Tibial nerve (tissue), 4 donors: ENCODE results near the gene WSB2. TPM values are rescaled to one million over a fixed set of nuclear protein-coding genes. Genes with fewer than 3 reads are reported as not detected.

ENCODE experiments used
- DNase-seq, 2 donors: peaks; one replicate each; pipeline ENCODE4 v3.0.0-alpha.2; 2019; ENCODE audit warnings: low spot score in 2 of 2
- H3K27ac ChIP-seq, 4 donors: fragments of 200-600 bp; sonication (generic) in 3 of 4; one replicate each; pipeline ENCODE4 v1.5.1; 2017 to 2019; ENCODE audit warnings: mild to moderate bottlenecking in 1 of 4
- H3K27me3 ChIP-seq, 2 donors: fragments of 200-600 bp; sonication (generic) in 1 of 2; one replicate each; pipeline versions ENCODE4 v1.5.1 to v1.6.0; 2017 to 2019
- H3K36me3 ChIP-seq, 3 donors: fragments of 200-600 bp; sonication (generic); one replicate each; pipeline ENCODE4 v1.5.1; 2018 to 2019
- H3K4me1 ChIP-seq, 4 donors: fragments of 200-600 bp; sonication (generic) in 3 of 4; one replicate each; pipeline ENCODE4 v1.5.1; 2017 to 2019
- H3K4me3 ChIP-seq, 4 donors: fragments of 200-600 bp; sonication (generic) in 3 of 4; one replicate each; pipeline ENCODE4 v1.5.1; 2017 to 2019; ENCODE audit warnings: mild to moderate bottlenecking in 1 of 4, moderate library complexity in 1 of 4
- H3K9me3 ChIP-seq, 4 donors: fragments of 200-600 bp; sonication (generic) in 3 of 4; one replicate each; pipeline ENCODE4 v1.5.1; 2017 to 2019
- EP300 ChIP-seq, 2 donors: sonication (generic); formaldehyde crosslinking; IDR thresholded peaks; one replicate each; pipeline ENCODE4 v1.6.1; 2017; ENCODE audit warnings: antibody characterized with exemption in 2 of 2, mild to moderate bottlenecking in 1 of 2
- POLR2A ChIP-seq, 2 donors: fragments of 450-650 bp; IDR thresholded peaks; one replicate each; pipeline ENCODE4 v1.6.1; 2017; ENCODE audit warnings: antibody characterized with exemption in 2 of 2, mild to moderate bottlenecking in 2 of 2, moderate library complexity in 2 of 2
- WGBS, 2 donors: methylation state at CpG; one replicate each; pipeline ENCODE4 v1.1.5; 2018; 5-methylcytosine and 5-hydroxymethylcytosine counted together
- total RNA-seq, 4 donors: library from RNA; depleted of rRNA; stranded (reverse); fragments of >200 nt; gene quantifications; one replicate each; pipeline ENCODE4 v1.1.0, GENCODE V29; 2016
- TF ChIP-seq, protein P1 (sequence below), 5 experiments: fragments of 200-600 bp in 3 of 5; fragments of 450-650 bp in 2 of 5; sonication (generic) in 3 of 5; IDR thresholded peaks; one replicate each; pipeline ENCODE4 v1.5.1; 2016 to 2019; ENCODE audit warnings: antibody characterized with exemption in 5 of 5, mild to moderate bottlenecking in 3 of 5, moderate library complexity in 2 of 5

The WSB2 gene
- total RNA-seq, 4 donors from 2014 or later, result 39.8 to 66.9 (median 48.0) TPM

DNA sequence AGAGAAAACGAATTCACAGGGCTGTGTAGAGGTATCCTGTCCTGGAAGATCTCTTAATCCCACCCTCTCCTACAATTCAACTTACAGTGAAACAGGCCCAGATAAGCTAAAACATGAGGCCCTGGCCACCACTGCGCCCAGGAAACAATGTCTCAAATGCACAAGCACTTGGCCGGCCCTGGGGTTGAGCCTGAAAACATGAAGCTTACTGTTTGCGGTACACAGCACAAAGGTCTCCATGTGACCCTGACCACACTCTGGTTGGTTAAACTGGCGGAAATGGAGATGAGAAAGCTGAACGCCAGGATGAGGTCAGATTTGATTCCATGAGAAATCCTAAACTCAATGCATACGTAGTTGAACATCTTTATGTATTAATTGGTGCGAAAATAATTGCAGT, 16.4 kb downstream of the WSB2 start:
- whole genome bisulfite sequencing, 2 donors, result 83 to 86% methylated on average over 8 of the region's 8 CpGs
- H3K36me3 ChIP-seq, result peaks cover 0 to 91% (median 10%) of the 10 kb centered on the region in 3 donors
- TF ChIP-seq, protein P1, sequence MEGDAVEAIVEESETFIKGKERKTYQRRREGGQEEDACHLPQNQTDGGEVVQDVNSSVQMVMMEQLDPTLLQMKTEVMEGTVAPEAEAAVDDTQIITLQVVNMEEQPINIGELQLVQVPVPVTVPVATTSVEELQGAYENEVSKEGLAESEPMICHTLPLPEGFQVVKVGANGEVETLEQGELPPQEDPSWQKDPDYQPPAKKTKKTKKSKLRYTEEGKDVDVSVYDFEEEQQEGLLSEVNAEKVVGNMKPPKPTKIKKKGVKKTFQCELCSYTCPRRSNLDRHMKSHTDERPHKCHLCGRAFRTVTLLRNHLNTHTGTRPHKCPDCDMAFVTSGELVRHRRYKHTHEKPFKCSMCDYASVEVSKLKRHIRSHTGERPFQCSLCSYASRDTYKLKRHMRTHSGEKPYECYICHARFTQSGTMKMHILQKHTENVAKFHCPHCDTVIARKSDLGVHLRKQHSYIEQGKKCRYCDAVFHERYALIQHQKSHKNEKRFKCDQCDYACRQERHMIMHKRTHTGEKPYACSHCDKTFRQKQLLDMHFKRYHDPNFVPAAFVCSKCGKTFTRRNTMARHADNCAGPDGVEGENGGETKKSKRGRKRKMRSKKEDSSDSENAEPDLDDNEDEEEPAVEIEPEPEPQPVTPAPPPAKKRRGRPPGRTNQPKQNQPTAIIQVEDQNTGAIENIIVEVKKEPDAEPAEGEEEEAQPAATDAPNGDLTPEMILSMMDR (IDR thresholded peaks at IDR 0.05), result no peak
- TF ChIP-seq EP300 (IDR thresholded peaks at IDR 0.05) (no peak), POLR2A (IDR thresholded peaks at IDR 0.05) (no peak)

DNA sequence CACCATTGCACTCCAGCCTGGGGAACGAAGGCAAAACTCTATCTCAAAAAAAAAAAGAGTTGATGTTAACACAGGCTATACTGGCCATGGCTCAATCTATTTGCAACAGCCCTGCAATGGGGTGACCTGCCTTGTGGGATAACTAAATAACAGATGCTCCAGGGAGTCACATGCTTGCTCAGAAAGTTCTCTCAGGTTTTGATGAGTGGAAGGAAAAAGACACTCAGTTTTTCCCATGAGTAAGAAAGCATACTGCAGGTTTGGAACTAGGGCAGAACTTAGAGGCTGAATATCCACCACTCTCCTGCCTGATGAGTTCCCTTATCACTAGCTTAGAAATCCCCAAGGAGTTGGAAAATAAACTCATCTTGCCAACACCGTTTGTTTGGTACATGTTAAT, 16.9 kb downstream of the WSB2 start:
- H3K4me3 ChIP-seq, result no peak overlapping the region
- peaks cover 0 to 91% (median 10%) of the 10 kb centered on the region in 3 donors for H3K36me3 ChIP-seq
- TF ChIP-seq, protein P1 (IDR thresholded peaks at IDR 0.05), result no peak
- no peak for TF ChIP-seq POLR2A (IDR thresholded peaks at IDR 0.05)
- TF ChIP-seq EP300 (IDR thresholded peaks at IDR 0.05), result no peak
- H3K27me3 ChIP-seq, result no peaks in the 10 kb centered on the region
- 78 to 79% methylated on average over 2 of the region's 2 CpGs for WGBS, 2 donors
- no peak overlapping the region for H3K27ac ChIP-seq
- no peaks in the 10 kb centered on the region for H3K4me1 ChIP-seq
- no peak for DNase-seq
- H3K9me3 ChIP-seq, result no peaks in the 10 kb centered on the region

More for the DNA sequence above, 16.4 kb downstream of the WSB2 start:
- Histone ChIP-seq H3K27ac (no peak overlapping the region), H3K4me1 (no peaks in the 10 kb centered on the region), H3K4me3 (no peak overlapping the region), H3K9me3 (no peaks in the 10 kb centered on the region), H3K27me3 (no peaks in the 10 kb centered on the region)
- DNase-seq, result no peak

DNA sequence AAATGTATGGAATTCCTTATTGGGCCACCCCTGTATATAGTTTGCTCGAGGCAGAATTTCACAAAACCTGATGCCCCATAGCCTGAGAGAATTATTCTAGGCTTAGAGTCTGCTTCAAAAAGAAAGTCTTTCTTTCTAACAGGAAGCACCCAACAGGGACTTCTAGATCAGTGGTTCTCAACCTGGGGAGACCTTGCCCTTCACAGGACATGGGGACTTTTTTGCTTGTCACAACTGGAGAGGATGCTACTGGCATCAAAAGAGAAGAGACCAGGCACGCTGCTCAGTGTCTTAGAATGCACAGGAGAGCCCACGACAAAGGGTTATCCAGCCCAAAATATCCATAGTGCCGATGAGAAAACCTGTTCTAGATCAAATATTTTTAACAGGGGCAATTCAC, 18.9 kb downstream of the WSB2 start:
- WGBS, 2 donors, result 93 to 94% methylated on average over 4 of the region's 4 CpGs
- DNase-seq, result no peak
- Histone ChIP-seq H3K27ac (no peak overlapping the region), H3K4me1 (no peaks in the 10 kb centered on the region), H3K27me3 (no peaks in the 10 kb centered on the region), H3K36me3 (peaks cover 0 to 93% (median 20%) of the 10 kb centered on the region in 3 donors), H3K4me3 (no peak overlapping the region), H3K9me3 (no peaks in the 10 kb centered on the region)
- TF ChIP-seq EP300 (IDR thresholded peaks at IDR 0.05), result no peak
- TF ChIP-seq, protein P1 (IDR thresholded peaks at IDR 0.05), result no peak
- TF ChIP-seq POLR2A (IDR thresholded peaks at IDR 0.05), result no peak

DNA sequence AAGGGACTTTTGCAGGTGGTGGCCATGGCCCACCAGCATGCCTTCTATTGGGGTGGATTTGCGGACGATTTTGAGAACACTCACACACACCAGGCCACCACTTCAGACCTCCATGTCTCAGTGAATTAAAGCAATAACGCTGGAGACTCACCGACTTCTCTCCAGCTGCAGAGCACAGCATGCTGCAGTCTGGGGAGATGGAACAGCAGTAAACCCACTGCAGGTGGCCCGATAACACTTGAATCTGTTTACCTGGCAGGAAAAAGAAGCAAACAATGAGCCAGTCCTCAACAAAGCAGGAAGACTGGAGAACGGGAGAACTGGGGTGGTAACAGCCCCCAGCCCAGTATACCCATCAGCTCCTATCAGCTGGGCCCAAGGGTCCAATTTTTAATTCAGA, 22.8 kb downstream of the WSB2 start:
- peaks cover 0 to 7% (median 0%) of the 10 kb centered on the region in 4 donors for H3K4me1 ChIP-seq
- no peak for TF ChIP-seq EP300 (IDR thresholded peaks at IDR 0.05)
- TF ChIP-seq, protein P1 (IDR thresholded peaks at IDR 0.05), result no peak
- no peak for TF ChIP-seq POLR2A (IDR thresholded peaks at IDR 0.05)
- H3K36me3 ChIP-seq, result peaks cover 0 to 100% (median 20%) of the 10 kb centered on the region in 3 donors
- 70 to 71% methylated on average over 6 of the region's 6 CpGs for WGBS, 2 donors
- no peaks in the 10 kb centered on the region for H3K27me3 ChIP-seq
- H3K4me3 ChIP-seq, result no peak overlapping the region
- no peak for DNase-seq
- no peaks in the 10 kb centered on the region for H3K9me3 ChIP-seq
- no peak overlapping the region for H3K27ac ChIP-seq

DNA sequence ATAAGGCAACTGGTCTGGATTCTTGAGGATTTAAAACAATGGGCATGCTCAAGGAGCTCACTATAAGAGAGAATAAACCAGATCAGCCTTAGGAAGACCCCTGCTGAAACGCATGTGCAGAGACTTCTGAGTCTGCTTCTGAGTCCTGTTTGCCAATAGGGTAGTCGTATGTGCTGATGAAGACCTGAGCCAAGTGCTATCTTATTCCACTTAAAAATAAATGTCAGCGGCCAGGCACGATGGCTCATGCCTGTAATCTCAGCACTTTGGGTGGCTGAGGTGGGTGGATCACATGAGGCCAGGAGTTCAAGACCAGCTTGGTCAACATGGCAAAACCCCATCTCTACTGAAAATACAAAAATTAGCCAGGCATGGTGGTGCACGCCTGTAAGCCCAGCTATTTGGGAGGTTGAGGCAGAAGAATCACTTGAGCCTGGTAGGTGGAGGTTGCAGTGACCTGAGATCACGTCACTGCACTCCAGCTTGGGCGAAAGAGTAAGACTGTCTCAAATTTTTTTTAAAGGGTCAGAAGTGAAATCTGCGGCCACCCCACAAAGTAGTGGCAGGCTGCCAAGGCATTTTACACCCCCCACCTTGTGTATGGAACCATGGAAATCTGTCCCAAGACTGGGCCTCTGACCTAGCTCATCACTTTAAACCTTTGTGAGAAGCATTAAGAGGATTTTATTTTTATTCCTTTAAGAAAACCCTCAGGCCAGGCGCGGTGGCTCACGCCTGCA, 24.1 kb downstream of the WSB2 start:
- peaks cover 0 to 100% (median 9%) of the 10 kb centered on the region in 3 donors for H3K36me3 ChIP-seq
- 83 to 87% methylated on average over 11 of the region's 11 CpGs for WGBS, 2 donors

More for the DNA sequence above, 24.1 kb downstream of the WSB2 start:
- Histone ChIP-seq H3K27me3 (no peaks in the 10 kb centered on the region), H3K4me1 (peaks cover 0 to 7% (median 0%) of the 10 kb centered on the region in 4 donors), H3K9me3 (no peaks in the 10 kb centered on the region), H3K4me3 (no peak overlapping the region), H3K27ac (no peak overlapping the region)
- DNase-seq, result no peak
- TF ChIP-seq, protein P1 (IDR thresholded peaks at IDR 0.05), result no peak
- TF ChIP-seq POLR2A (IDR thresholded peaks at IDR 0.05) (no peak), EP300 (IDR thresholded peaks at IDR 0.05) (no peak)
